PC-9 (cell line): Measurements from ENCODE around the gene NME7.

Experiments used
- CTCF ChIP-seq: fragments of 200-600 bp; sonication (generic); conservative IDR thresholded peaks from 2 replicates; pipeline ENCODE4 v1.6.1; 2017; ENCODE audit warnings: mixed run types, antibody characterized with exemption, mild to moderate bottlenecking, moderate library complexity
- EZH2 ChIP-seq: fragments of 200-600 bp; sonication (generic); IDR thresholded peaks from 2 replicates; pipeline ENCODE4 v1.8.0; 2017; ENCODE audit warnings: antibody characterized with exemption, low read depth

DNA sequence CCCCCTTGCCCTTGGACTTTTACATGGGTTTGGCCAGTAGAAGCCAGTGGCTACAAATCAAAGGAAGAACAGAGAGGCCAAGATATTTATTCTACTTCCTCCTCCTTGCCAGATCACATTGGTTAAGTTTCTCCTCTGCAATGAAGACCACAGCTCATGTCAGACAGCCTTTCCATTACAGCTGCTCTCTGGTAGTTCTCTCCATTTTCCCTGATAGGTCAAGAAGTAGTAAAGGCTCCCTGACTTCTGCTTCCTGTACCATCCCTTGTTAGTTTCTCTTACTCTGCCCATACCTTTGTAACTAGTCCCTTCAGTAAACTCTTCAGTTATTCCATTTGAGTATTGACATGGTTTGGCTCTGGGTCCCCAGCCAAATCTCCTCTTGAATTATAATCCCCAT is 27.8 kb downstream of the NME7 start:
- TF ChIP-seq CTCF (no peak), EZH2 (no peak)
